ENCODE results near the gene ZNF274. TPM values are rescaled to one million over a fixed set of nuclear protein-coding genes. Genes with fewer than 3 reads are reported as not detected.

The ZNF274 gene
- polyA plus RNA-seq, 1 experiment: 15.2 TPM

DNA sequence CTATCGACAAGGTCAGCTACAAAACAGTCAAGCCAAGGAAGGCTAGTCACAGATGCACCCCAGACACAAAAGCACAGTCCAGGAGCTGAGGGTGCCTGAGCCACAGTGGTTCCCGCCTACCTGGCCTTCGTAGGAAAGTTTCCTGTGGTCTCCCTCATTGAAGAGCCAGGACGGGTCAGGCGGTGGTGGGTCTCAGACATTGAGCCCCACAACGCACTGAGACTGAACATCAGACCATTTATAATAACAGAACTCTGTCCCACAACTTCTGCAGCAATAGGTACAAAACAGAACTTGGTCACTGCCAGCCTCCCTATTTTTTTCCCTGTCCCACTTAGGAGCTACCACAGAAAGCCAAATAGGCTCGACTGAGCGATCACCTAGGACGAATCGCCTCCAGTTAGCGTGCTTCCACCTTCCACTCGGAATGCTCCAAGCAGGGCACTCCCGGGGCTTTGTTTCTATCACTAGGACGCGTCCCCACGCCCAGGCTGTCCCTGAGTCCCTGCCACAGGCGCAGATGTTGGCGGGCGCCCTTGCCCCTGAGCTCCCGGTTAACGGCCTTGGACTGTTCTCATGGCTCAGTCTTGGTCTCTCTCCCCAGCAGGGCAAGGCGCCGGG is 45.2 kb downstream of the ZNF274 start:
- Histone ChIP-seq H3K36me3 (ENCODE audit: control insufficient read depth, insufficient read depth, low read length) (peaks cover 13% of the 10 kb centered on the region), H3K27me3 (ENCODE audit: control insufficient read depth, insufficient read depth, low read length) (no peaks in the 10 kb centered on the region), H3K4me3 (ENCODE audit: low read depth, low read length) (peak overlapping the region; percentile 70)
- TF ChIP-seq, protein P1, sequence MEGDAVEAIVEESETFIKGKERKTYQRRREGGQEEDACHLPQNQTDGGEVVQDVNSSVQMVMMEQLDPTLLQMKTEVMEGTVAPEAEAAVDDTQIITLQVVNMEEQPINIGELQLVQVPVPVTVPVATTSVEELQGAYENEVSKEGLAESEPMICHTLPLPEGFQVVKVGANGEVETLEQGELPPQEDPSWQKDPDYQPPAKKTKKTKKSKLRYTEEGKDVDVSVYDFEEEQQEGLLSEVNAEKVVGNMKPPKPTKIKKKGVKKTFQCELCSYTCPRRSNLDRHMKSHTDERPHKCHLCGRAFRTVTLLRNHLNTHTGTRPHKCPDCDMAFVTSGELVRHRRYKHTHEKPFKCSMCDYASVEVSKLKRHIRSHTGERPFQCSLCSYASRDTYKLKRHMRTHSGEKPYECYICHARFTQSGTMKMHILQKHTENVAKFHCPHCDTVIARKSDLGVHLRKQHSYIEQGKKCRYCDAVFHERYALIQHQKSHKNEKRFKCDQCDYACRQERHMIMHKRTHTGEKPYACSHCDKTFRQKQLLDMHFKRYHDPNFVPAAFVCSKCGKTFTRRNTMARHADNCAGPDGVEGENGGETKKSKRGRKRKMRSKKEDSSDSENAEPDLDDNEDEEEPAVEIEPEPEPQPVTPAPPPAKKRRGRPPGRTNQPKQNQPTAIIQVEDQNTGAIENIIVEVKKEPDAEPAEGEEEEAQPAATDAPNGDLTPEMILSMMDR (IDR thresholded peaks at IDR 0.05; ENCODE audit: insufficient read depth, low read depth, low read length): no peak
- ChIA-PET CTCF (interaction anchor here (1.2 kb wide), 2 partner anchors 22 to 291 kb away, joined by 3 to 4 read pairs; partner anchors contain the start of gene ZBTB45), POLR2A (no interaction called here)
- DNase-seq (ENCODE audit: low read depth): no peak

DNA sequence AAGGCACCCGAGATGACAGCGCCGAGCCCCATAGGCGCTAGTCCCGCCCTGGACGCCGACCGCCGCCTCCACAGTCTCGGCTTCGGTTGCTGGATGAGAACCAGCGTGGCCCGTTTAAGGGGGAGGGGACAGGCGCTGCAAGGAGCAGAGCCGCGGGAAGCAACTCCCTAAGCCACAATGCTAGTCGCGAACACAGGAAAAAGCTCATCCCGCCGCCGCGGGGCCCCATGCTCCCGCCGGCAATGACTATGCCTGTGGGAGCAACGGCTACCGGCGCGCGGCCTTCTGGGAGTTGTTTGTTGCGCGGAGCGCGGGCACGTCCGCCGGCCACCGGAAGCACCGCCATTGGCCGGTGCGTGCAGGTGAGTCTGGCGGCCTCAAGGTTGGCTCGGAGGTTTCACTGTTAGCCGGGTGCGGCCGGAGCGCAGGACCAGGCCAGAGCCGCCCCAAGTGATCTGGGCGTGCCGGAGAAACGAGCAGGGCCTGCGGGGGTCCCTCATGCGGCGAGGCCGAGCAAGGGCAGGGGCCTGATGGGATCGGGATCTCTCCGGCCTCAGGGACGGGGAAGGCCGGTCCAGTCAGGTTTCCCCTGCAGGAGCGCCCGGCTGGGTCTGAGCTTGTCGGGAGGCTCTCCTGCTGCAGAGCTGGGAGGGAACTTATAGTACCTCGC is 45.9 kb downstream of the ZNF274 start, which contains the start of gene ZNF544:
ZNF544 (plus strand) TSS at position 330 of the 670 bp plus-strand sequence. CDS start 15,110 bp downstream, outside the sequence.
- H3K36me3 ChIP-seq (ENCODE audit: control insufficient read depth, insufficient read depth, low read length): peaks cover 13% of the 10 kb centered on the region
- peak within 1 kb of the TSS; percentile 70 for H3K4me3 ChIP-seq (ENCODE audit: low read depth, low read length)
- POLR2A ChIA-PET: no interaction called here
- CTCF ChIA-PET: interaction anchor here (0.7 to 1.2 kb wide), 2 partner anchors 21 to 174 kb away, joined by 3 read pairs; no protein-coding TSS in a partner anchor
- no peak for DNase-seq (ENCODE audit: low read depth)
- no peaks in the 10 kb centered on the region for H3K27me3 ChIP-seq (ENCODE audit: control insufficient read depth, insufficient read depth, low read length)
- TF ChIP-seq, protein P1 (IDR thresholded peaks at IDR 0.05; ENCODE audit: insufficient read depth, low read depth, low read length): peak; percentile 31; the same call in 1 of the 2 replicates

DNA sequence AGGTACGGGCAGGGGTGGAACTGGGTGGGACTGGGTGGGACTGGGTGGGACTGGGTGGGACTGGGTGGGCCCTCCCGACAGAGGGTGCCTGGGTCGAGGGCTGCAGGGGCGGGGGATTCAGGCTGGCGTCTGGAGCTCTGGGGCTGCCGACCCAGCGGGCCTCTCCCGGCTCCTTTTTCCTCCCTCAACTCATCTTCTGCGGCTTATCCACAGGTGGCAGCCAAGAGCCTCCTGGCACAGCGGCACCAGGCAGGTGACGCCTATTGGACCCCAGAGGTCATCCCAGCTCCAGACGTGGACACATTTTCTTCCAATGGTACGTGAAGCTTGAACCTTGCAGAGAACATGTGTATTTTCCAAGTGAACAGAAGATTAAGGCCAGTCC is 46.4 kb downstream of the ZNF274 start:
- ChIA-PET POLR2A (no interaction called here), CTCF (interaction anchor here (0.7 to 1.2 kb wide), 3 partner anchors 19 to 173 kb away, joined by 3 read pairs; no protein-coding TSS in a partner anchor)
- no peaks in the 10 kb centered on the region for H3K27me3 ChIP-seq (ENCODE audit: control insufficient read depth, insufficient read depth, low read length)
- TF ChIP-seq, protein P1 (IDR thresholded peaks at IDR 0.05; ENCODE audit: insufficient read depth, low read depth, low read length): peak; percentile 39; the same call in 1 of the 2 replicates
- H3K36me3 ChIP-seq (ENCODE audit: control insufficient read depth, insufficient read depth, low read length): peaks cover 17% of the 10 kb centered on the region
- no peak for DNase-seq (ENCODE audit: low read depth)
- H3K4me3 ChIP-seq (ENCODE audit: low read depth, low read length): peak overlapping the region; percentile 70

DNA sequence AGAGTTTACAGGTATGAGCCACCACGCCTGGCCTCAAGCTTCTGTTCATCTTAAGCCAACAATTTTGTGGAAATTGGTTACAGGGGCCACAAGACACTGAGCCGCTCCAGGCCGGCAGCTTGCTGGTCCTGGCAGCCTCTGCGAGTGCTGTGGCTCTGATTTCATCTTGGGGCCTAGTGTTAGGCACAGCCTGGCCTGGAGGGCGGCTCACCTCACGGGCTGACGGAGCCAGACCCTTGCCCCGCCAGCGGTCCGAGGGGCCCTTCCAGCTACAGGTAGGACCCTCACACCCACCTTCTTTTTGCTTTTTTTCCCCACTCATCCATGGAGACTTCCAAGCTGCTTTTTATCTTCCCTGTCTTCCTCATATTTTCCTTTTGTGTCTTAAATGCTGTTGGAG is 54.5 kb downstream of the ZNF274 start:
- Histone ChIP-seq H3K36me3 (ENCODE audit: control insufficient read depth, insufficient read depth, low read length) (peaks cover 23% of the 10 kb centered on the region), H3K4me3 (ENCODE audit: low read depth, low read length) (no peak overlapping the region), H3K27me3 (ENCODE audit: control insufficient read depth, insufficient read depth, low read length) (no peaks in the 10 kb centered on the region)
- ChIA-PET POLR2A (no interaction called here), CTCF (interaction anchor here (0.5 kb wide), 1 partner anchor 1087 kb away, joined by 3 read pairs; no protein-coding TSS in a partner anchor)
- DNase-seq (ENCODE audit: low read depth): no peak
- TF ChIP-seq, protein P1 (IDR thresholded peaks at IDR 0.05; ENCODE audit: insufficient read depth, low read depth, low read length): no peak

DNA sequence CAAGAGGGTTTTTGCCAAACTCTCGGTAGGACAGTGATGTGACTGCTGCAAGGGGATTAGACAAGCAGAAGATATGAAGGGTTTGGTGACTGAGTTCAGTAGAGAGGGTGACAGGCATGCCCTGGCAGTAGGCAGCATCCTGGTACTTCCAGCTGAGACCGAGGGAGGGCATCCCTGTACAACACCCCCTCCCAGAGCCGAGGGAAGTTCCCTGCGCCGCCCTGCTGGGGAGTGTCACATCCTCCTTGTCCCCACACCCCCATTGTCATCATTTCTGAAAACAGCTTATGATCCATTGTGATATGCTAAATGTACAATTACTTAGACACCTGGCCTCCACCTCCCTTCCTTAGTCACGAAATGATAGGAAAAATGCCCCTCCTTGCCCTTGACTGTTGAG is 60.5 kb downstream of the ZNF274 start:
- no peak overlapping the region for H3K4me3 ChIP-seq (ENCODE audit: low read depth, low read length)
- H3K36me3 ChIP-seq (ENCODE audit: control insufficient read depth, insufficient read depth, low read length): peaks cover 38% of the 10 kb centered on the region
- no peak for DNase-seq (ENCODE audit: low read depth)
- CTCF ChIA-PET: no interaction called here
- POLR2A ChIA-PET: no interaction called here
- H3K27me3 ChIP-seq (ENCODE audit: control insufficient read depth, insufficient read depth, low read length): no peaks in the 10 kb centered on the region
- TF ChIP-seq, protein P1 (IDR thresholded peaks at IDR 0.05; ENCODE audit: insufficient read depth, low read depth, low read length): no peak

Data from BJ (cell line).